Measurements from ENCODE around the gene EFHC1.

The EFHC1 gene

DNA sequence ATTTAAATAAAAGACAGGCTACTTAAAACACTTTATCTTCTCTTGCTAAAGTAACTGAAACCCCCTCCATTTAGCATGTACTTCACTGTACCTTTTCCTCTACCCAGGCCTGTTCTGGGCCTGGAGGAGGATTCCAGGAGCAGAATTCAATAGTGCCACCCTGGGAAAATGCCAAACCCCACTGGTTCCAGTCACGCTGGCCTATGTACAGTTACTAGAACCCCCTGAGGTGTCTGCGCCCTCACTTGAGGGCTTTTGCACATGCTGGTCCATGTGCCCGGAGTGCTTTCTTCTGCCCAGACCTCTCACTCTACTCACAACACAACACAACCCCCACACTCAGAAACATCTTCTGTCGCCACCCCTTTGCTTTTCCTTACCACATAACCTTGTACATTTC is 111.3 kb downstream of the EFHC1 start:
- no peaks in the 10 kb centered on the region for H3K9me3 ChIP-seq (ENCODE audit: insufficient read depth, low read depth, low read length)
- H3F3A ChIP-seq (ENCODE audit: low read depth), result peaks cover 20% of the 10 kb centered on the region
- H4K20me1 ChIP-seq (ENCODE audit: insufficient read depth, low read length, poor library complexity, severe bottlenecking), result no peaks in the 10 kb centered on the region
- H2AFZ ChIP-seq (ENCODE audit: low read length), result no peak overlapping the region
- H3K79me2 ChIP-seq (ENCODE audit: insufficient read depth, low read length), result peaks cover 70% of the 10 kb centered on the region
- H3K4me1 ChIP-seq (ENCODE audit: insufficient read depth, low read length, poor library complexity, severe bottlenecking), result peaks cover 48% of the 10 kb centered on the region
- TF ChIP-seq, protein P1, sequence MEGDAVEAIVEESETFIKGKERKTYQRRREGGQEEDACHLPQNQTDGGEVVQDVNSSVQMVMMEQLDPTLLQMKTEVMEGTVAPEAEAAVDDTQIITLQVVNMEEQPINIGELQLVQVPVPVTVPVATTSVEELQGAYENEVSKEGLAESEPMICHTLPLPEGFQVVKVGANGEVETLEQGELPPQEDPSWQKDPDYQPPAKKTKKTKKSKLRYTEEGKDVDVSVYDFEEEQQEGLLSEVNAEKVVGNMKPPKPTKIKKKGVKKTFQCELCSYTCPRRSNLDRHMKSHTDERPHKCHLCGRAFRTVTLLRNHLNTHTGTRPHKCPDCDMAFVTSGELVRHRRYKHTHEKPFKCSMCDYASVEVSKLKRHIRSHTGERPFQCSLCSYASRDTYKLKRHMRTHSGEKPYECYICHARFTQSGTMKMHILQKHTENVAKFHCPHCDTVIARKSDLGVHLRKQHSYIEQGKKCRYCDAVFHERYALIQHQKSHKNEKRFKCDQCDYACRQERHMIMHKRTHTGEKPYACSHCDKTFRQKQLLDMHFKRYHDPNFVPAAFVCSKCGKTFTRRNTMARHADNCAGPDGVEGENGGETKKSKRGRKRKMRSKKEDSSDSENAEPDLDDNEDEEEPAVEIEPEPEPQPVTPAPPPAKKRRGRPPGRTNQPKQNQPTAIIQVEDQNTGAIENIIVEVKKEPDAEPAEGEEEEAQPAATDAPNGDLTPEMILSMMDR (conservative IDR thresholded peaks at IDR 0.05; ENCODE audit: low read length), result no peak
- no peak for TF ChIP-seq EZH2phosphoT487 (IDR thresholded peaks at IDR 0.05; ENCODE audit: borderline replicate concordance)
- no peaks in the 10 kb centered on the region for H3K9me2 ChIP-seq (replicated peaks; ENCODE audit: low read depth, low read length)
- H3K4me3 ChIP-seq (ENCODE audit: low read length, poor library complexity, severe bottlenecking), result no peak overlapping the region
- peak overlapping the region; percentile 33 for H3K9ac ChIP-seq (ENCODE audit: low read depth, low read length, poor library complexity, severe bottlenecking)
- H3K4me2 ChIP-seq (ENCODE audit: low read depth, low read length, poor library complexity, severe bottlenecking), result no peak overlapping the region
- H3K27me3 ChIP-seq (ENCODE audit: insufficient read depth, low read length, poor library complexity, severe bottlenecking), result no peaks in the 10 kb centered on the region
- H3K36me3 ChIP-seq (ENCODE audit: insufficient read depth, low read length), result peaks cover 47% of the 10 kb centered on the region; the same call in 1 of the 2 replicates

- Histone ChIP-seq H3K4me1 (ENCODE audit: insufficient read depth, low read length, poor library complexity, severe bottlenecking) (peaks cover 53% of the 10 kb centered on the region), H3K9me3 (ENCODE audit: insufficient read depth, low read depth, low read length) (no peaks in the 10 kb centered on the region), H2AFZ (ENCODE audit: low read length) (no peak overlapping the region), H3K4me3 (ENCODE audit: low read length, poor library complexity, severe bottlenecking) (no peak overlapping the region), H3F3A (ENCODE audit: low read depth) (peaks cover 25% of the 10 kb centered on the region), H4K20me1 (ENCODE audit: insufficient read depth, low read length, poor library complexity, severe bottlenecking) (no peaks in the 10 kb centered on the region), H3K27me3 (ENCODE audit: insufficient read depth, low read length, poor library complexity, severe bottlenecking) (no peaks in the 10 kb centered on the region), H3K79me2 (ENCODE audit: insufficient read depth, low read length) (peaks cover 69% of the 10 kb centered on the region), H3K36me3 (ENCODE audit: insufficient read depth, low read length) (peaks cover 47% of the 10 kb centered on the region; the same call in 1 of the 2 replicates), H3K9me2 (replicated peaks; ENCODE audit: low read depth, low read length) (no peaks in the 10 kb centered on the region), H3K9ac (ENCODE audit: low read depth, low read length, poor library complexity, severe bottlenecking) (peak overlapping the region; percentile 33), H3K4me2 (ENCODE audit: low read depth, low read length, poor library complexity, severe bottlenecking) (no peak overlapping the region)
- TF ChIP-seq, protein P1 (conservative IDR thresholded peaks at IDR 0.05; ENCODE audit: low read length), result no peak
- no peak for TF ChIP-seq EZH2phosphoT487 (IDR thresholded peaks at IDR 0.05; ENCODE audit: borderline replicate concordance)
These were observed 111.7 kb downstream of the EFHC1 start for GRCh38 chr6:52531834-52532233.

DNA sequence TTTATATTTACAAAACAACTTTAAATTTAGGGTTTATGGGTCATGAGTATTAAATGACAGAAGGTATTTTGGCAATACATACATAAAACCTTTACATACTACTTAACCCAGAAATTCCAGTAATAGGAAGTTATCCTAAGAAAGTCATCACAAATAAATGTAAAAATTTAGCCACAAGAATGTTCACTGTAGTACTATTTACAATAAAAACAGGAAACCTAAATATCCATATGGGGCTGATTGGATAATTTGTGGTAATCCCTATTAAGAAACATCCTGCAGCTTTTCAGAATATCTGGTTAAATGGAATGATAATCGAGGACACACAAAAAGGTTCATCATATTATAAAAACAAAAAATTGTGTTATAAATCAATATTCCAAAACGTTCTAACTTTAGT is 112.3 kb downstream of the EFHC1 start:
- Histone ChIP-seq H3K9ac (ENCODE audit: low read depth, low read length, poor library complexity, severe bottlenecking) (no peak overlapping the region), H3K27me3 (ENCODE audit: insufficient read depth, low read length, poor library complexity, severe bottlenecking) (no peaks in the 10 kb centered on the region), H3K9me3 (ENCODE audit: insufficient read depth, low read depth, low read length) (no peaks in the 10 kb centered on the region), H4K20me1 (ENCODE audit: insufficient read depth, low read length, poor library complexity, severe bottlenecking) (no peaks in the 10 kb centered on the region), H3K79me2 (ENCODE audit: insufficient read depth, low read length) (peaks cover 65% of the 10 kb centered on the region), H3K4me1 (ENCODE audit: insufficient read depth, low read length, poor library complexity, severe bottlenecking) (peaks cover 59% of the 10 kb centered on the region), H3K9me2 (replicated peaks; ENCODE audit: low read depth, low read length) (no peaks in the 10 kb centered on the region), H3K4me2 (ENCODE audit: low read depth, low read length, poor library complexity, severe bottlenecking) (no peak overlapping the region), H3F3A (ENCODE audit: low read depth) (peaks cover 27% of the 10 kb centered on the region), H3K4me3 (ENCODE audit: low read length, poor library complexity, severe bottlenecking) (no peak overlapping the region), H2AFZ (ENCODE audit: low read length) (no peak overlapping the region), H3K36me3 (ENCODE audit: insufficient read depth, low read length) (peaks cover 47% of the 10 kb centered on the region; the same call in 1 of the 2 replicates)
- TF ChIP-seq EZH2phosphoT487 (IDR thresholded peaks at IDR 0.05; ENCODE audit: borderline replicate concordance), result no peak
- TF ChIP-seq, protein P1 (conservative IDR thresholded peaks at IDR 0.05; ENCODE audit: low read length), result no peak

Data from Loucy (cell line).